RWPE1 (cell line): Measurements from ENCODE around the gene DEFB128.

Source experiments
- CTCF ChIA-PET: fragments of 350-600 bp; sonication (Branson Sonifier 250); formaldehyde crosslinking; extraction: SDS; loops from one replicate; lab custom pipeline; 2021; lab: Yijun Ruan, JAX
- POLR2A ChIA-PET: fragments of 400-600 bp; formaldehyde crosslinking; extraction: SDS; loops from one replicate; lab custom pipeline; 2020; ENCODE audit warnings: antibody characterized with exemption; ENCODE audit not compliant: low non-redundant PET; lab: Yijun Ruan, JAX
- DNase-seq: peaks from one replicate; pipeline ENCODE4 v3.0.0; 2012; ENCODE audit warnings: low spot score
- H3K27ac ChIP-seq: fragments of 450-650 bp; 2 replicates; pipeline ENCODE4 v1.5.1; 2017
- TF ChIP-seq, protein P1 (sequence below): fragments of 450-650 bp; conservative IDR thresholded peaks from 2 replicates; pipeline ENCODE4 v1.5.1; 2017; ENCODE audit warnings: low read depth, mild to moderate bottlenecking

Gene DEFB128

DNA sequence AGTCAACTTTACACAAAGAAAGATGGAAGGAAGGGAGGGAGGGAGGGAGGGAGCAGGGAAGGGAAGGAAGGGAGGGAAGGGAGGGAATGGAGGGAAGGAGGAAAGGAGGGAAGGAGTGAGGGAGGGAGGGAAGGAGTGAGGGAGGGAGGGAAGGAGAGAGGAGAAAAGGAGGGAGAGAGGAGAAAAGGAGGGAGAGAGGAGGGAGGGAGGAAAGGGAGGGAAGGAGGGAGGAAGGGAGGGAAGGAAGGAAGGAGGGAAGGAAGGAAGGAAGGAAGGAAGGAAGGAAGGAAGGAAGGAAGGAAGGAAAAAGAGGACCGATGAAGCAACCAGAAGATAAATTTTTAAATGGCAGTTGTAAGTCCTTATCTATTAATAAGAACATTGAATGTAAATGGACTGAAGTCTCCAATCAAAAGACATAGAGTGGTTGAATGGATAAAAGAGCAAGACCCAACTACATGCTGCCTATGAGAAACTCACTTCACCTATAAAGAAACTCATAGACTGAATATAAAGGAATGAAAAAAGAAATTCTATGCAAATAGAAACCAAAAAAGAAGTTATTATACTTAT lies 31.8 kb upstream of the DEFB128 start:
- POLR2A ChIA-PET: no interaction called here
- no peak for DNase-seq
- CTCF ChIA-PET: interaction anchor here (0.6 kb wide), 1 partner anchor 13 kb away, joined by 3 read pairs; no protein-coding TSS in a partner anchor
- TF ChIP-seq, protein P1, sequence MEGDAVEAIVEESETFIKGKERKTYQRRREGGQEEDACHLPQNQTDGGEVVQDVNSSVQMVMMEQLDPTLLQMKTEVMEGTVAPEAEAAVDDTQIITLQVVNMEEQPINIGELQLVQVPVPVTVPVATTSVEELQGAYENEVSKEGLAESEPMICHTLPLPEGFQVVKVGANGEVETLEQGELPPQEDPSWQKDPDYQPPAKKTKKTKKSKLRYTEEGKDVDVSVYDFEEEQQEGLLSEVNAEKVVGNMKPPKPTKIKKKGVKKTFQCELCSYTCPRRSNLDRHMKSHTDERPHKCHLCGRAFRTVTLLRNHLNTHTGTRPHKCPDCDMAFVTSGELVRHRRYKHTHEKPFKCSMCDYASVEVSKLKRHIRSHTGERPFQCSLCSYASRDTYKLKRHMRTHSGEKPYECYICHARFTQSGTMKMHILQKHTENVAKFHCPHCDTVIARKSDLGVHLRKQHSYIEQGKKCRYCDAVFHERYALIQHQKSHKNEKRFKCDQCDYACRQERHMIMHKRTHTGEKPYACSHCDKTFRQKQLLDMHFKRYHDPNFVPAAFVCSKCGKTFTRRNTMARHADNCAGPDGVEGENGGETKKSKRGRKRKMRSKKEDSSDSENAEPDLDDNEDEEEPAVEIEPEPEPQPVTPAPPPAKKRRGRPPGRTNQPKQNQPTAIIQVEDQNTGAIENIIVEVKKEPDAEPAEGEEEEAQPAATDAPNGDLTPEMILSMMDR: no peak
- H3K27ac ChIP-seq: no peak overlapping the region

DNA sequence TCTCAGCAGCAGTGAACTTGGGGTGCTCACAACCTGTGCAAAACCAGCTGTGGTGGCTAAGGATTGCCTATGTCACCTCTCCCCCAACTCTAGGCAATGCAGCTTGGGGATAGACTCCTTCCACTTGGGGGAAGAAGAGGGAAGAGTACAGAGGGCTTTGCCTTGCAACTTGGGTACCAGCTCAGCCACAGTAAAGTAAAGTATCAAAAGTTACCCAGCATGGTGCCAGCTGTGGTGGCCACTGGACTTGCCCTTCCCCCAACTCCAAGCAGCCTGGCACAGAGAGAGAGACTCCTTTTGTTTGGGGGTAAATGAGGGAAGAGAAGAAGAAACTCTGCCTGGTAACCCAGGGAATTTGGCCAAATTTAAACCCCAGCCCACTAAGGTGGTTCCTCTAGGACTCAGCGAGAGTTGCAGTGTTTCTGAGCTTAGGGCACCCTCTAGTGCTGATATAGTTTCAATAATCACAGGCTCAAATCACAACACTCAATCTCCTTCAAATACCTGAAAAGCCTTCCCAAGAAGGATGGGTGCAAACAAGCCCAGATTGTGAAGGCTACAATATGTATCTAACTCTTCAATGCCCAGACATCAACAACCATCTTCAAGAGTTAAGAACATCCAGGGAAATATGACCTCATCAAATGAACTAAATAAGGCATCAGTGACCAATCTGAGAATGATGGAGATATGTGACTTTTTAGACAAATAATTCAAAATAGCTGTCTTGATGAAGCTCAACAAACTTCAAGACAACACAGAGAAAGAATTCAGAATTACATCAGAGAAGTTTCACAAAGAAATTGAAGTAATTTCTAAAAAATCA lies 30.0 kb upstream of the DEFB128 start:
- TF ChIP-seq, protein P1: peak; percentile 61

DNA sequence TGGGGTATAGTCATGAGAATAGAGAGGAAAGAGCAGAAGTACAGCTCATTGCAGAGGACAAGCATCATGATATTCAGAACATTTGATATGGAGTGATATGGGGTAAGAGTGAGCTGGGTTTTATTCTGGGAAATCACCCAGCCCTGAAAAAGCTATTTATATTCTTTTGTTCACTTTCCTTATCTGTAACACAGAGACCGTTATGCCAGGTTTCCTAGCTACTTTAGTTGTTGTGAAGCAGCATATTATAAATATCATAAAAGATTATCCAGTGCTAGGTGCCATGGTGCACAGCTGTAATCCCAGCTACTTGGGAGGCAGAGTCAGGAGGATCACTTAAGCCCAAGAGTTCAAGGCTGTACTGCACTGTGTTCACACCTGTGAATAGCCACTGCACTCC lies 27.8 kb upstream of the DEFB128 start:
- H3K27ac ChIP-seq: no peak overlapping the region
- TF ChIP-seq, protein P1: no peak
- POLR2A ChIA-PET: no interaction called here
- CTCF ChIA-PET: no interaction called here
- no peak for DNase-seq

More for the DNA sequence above, 30.0 kb upstream of the DEFB128 start:
- ChIA-PET CTCF (interaction anchor here (1.4 kb wide), 1 partner anchor 47 kb away, joined by 6 read pairs; no protein-coding TSS in a partner anchor), POLR2A (no interaction called here)
- peak; percentile 56 for DNase-seq
- H3K27ac ChIP-seq: no peak overlapping the region

DNA sequence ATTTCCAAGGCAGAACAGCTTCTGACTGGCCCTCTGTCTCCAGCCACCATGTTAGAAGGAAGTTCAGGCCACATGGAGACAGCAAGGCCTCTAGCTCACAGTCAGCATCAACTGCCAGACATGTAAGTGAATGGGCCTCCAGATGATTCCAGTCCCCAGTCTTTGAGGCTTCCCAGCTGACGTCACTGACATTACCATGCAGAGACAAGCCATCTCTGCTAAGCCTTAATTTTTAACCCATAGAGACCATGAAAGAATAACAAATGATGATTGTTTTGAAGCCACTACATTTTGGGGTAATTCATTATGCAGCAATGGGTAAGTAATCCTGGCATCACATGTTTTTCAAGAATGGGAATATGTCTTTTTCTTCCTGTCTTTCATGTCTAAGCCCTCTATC lies 26.3 kb upstream of the DEFB128 start:
- ChIA-PET CTCF (interaction anchor here (0.7 kb wide), 1 partner anchor 101 kb away, joined by 3 read pairs; no protein-coding TSS in a partner anchor), POLR2A (no interaction called here)
- no peak overlapping the region for H3K27ac ChIP-seq
- TF ChIP-seq, protein P1: no peak
- no peak for DNase-seq

DNA sequence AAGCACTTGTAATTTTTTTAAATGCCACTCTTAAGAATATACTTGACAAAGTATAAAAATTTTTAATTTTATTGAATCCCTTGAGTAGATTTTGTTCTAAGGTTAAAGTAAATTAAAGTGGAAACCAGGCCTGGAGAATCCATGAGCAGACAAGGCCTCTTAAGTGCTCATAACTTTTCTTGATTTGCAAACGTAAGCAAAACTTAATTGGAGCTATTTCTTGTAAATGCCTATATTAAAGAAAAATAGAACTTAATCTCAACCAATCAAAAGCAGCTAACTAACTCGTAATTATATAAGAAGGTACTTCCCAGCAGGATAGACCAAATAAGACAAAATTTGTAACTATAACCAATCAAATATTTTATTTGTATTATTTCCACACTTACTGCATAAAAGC lies 24.9 kb upstream of the DEFB128 start:
- H3K27ac ChIP-seq: no peak overlapping the region
- no peak for DNase-seq
- CTCF ChIA-PET: interaction anchor here (0.7 kb wide), 1 partner anchor 22 kb away, joined by 5 read pairs; no protein-coding TSS in a partner anchor
- TF ChIP-seq, protein P1: no peak
- POLR2A ChIA-PET: no interaction called here

DNA sequence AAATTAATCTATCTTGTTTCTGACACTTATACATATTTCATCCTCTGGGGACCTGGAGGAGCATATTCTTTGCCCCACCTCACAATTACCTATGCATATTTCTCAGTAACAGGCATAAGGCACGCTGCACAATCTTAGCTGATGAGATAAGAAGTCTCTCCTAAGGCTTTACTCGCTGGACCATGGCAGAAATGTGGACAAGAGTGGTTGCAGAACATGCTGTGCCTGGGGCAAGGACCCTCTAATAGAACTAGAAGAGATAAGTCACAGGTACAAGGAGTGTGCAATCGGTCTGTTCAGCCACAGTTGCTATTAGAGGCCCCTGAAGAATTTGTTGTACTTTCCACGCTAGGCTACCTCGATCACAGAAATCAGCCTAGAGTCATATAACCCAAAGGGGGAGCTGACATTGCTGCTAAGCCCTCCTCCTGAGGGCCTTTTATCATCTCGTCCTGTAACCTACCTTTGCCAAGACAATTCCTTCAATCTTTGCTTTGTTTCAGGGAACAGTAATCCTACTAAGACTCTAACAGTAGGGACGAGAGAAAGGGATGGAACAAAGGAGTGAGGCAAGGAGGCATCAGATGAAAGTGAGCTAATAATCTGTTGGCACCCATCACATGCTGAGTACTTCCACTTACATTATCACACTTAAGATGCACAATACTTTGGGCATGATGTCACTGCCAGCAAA lies 21.4 kb upstream of the DEFB128 start:
- DNase-seq: no peak
- ChIA-PET POLR2A (no interaction called here), CTCF (no interaction called here)
- no peak overlapping the region for H3K27ac ChIP-seq
- TF ChIP-seq, protein P1: no peak
